ENCODE results near the gene LINGO1. TPM values are rescaled to one million over a fixed set of nuclear protein-coding genes. Genes with fewer than 3 reads are reported as not detected.

LINGO1 gene
- polyA plus RNA-seq, 3 donors = not detected

DNA sequence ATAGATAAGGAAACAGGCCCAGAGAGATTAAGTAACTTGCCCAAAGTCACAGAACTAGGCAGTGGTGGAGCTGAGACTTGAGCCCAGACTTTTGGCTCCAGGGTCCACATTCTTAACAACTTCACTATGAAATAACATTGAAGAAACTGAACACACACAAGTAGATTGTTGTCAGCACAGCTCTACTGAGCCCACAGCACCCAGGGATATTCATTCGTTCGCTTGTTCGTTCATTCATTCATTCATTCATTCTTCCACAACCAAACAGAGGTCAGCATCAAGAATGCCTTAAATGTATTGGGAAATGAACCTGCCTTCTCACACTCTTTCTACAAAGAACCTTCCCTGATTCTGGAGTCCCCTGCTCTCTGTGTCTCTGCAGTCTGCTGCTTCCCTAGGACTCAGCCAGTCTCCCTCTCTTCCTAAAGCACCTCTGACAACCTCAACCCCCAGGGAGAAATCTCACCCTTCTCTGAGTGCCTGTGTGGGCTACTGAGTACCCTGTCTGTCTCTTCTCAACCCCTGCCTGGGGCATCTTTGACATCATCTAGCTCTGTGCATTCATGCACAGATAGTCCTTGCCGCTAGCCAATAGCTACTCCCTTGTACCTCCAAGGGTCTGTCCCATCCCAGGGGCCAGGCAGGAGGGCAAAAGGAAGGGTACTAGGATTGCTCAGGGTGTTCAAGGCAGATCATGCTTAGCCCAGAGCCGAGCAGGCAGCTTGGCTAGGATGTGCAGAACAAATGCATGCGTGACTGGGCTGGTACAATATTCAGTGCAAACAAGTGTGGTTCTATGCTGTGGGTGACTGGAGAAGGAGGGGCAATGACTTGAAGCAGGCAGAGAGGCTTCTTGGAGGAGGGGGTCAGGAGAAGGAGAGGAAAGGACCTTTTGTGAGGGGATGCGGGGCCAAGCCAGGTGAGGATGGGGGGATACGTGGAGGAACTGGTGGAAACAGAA, 3.4 kb downstream of the LINGO1 start:
- no peak overlapping the region for H3K9ac ChIP-seq (ENCODE audit: insufficient read depth, low read length, poor library complexity, severe bottlenecking)
- no peaks in the 10 kb centered on the region for H4K20me1 ChIP-seq (ENCODE audit: insufficient read depth, low read length)
- H3K4me1 ChIP-seq (ENCODE audit: control insufficient read depth in 1 of 2, insufficient read depth in 2 of 2, low read length in 2 of 2) = peaks cover 5 to 20% of the 10 kb centered on the region in 2 donors
- DNase-seq = no peak
- peaks cover 35 to 65% (median 56%) of the 10 kb centered on the region in 3 donors for H3K27me3 Mint-ChIP-seq (ENCODE audit: low read depth in 3 of 3)
- peaks cover 0 to 9% (median 2%) of the 10 kb centered on the region in 7 donors for H3K9me3 Mint-ChIP-seq
- H3K4me1 Mint-ChIP-seq = peaks cover 10% of the 10 kb centered on the region
- H2AFZ ChIP-seq (ENCODE audit: insufficient read depth, low read depth, low read length, poor library complexity, severe bottlenecking) = no peak overlapping the region
- H3K27ac ChIP-seq (ENCODE audit: low read depth in 1 of 2, low read length in 2 of 2) = no peak overlapping the region
- H3K4me3 Mint-ChIP-seq = peak overlapping the region in 1 of 2 donors; percentile 48
- 74% methylated on average over 3 of the region's 8 CpGs for WGBS (ENCODE audit: insufficient coverage)
- no peak overlapping the region for H3K4me2 ChIP-seq (replicated peaks; ENCODE audit: extremely low read depth, low read length, poor library complexity, severe bottlenecking)
- H3K9me3 ChIP-seq (replicated peaks in 1 of 2; ENCODE audit: control insufficient read depth in 1 of 2, insufficient read depth in 1 of 2, low read length in 2 of 2) = peaks cover 0 to 16% of the 10 kb centered on the region in 2 donors
- intact Hi-C loops (cut with micrococcal nuclease) = no loop called here
- peaks cover 0 to 2% of the 10 kb centered on the region in 2 donors for H3K36me3 Mint-ChIP-seq
- H3K79me2 ChIP-seq (ENCODE audit: insufficient read depth, low read length) = no peaks in the 10 kb centered on the region
- TF ChIP-seq, protein P1, sequence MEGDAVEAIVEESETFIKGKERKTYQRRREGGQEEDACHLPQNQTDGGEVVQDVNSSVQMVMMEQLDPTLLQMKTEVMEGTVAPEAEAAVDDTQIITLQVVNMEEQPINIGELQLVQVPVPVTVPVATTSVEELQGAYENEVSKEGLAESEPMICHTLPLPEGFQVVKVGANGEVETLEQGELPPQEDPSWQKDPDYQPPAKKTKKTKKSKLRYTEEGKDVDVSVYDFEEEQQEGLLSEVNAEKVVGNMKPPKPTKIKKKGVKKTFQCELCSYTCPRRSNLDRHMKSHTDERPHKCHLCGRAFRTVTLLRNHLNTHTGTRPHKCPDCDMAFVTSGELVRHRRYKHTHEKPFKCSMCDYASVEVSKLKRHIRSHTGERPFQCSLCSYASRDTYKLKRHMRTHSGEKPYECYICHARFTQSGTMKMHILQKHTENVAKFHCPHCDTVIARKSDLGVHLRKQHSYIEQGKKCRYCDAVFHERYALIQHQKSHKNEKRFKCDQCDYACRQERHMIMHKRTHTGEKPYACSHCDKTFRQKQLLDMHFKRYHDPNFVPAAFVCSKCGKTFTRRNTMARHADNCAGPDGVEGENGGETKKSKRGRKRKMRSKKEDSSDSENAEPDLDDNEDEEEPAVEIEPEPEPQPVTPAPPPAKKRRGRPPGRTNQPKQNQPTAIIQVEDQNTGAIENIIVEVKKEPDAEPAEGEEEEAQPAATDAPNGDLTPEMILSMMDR (IDR thresholded peaks at IDR 0.05) = no peak
- no peak overlapping the region for H3K4me3 ChIP-seq (replicated peaks in 1 of 3; ENCODE audit: low read depth in 2 of 3, low read length in 3 of 3)
- H3K27me3 ChIP-seq (ENCODE audit: control insufficient read depth in 2 of 2, insufficient read depth in 2 of 2, low read length in 2 of 2) = peaks cover 24 to 50% of the 10 kb centered on the region in 2 donors
- no peaks in the 10 kb centered on the region for H3K36me3 ChIP-seq (replicated peaks in 1 of 2; ENCODE audit: control insufficient read depth in 1 of 2, insufficient read depth in 2 of 2, low read length in 2 of 2)
- no peak overlapping the region for H3K27ac Mint-ChIP-seq

DNA sequence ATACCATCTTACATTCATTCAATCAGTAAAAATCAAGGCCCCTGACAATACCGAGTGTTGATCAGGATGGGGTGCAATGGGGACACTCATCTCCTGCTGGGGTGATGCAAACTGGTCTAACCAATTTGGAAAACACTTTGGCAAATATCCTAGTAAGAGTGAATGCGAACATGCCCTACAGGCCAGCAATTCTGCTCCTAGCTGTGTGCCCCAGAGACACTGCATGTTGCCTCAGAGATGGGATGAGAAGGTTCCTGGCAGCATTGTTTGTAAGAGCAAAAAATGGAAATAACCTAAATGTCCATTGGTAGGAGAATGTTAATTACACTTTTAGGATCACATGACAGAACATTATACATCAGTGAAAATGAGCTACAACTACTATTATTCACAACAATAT, 4.7 kb downstream of the LINGO1 start:
- WGBS (ENCODE audit: insufficient coverage) = 100% methylated on average over 1 of the region's 2 CpGs
- Mint-ChIP-seq H3K9me3 (peaks cover 0 to 5% (median 2%) of the 10 kb centered on the region in 7 donors), H3K27ac (no peak overlapping the region), H3K4me3 (no peak overlapping the region), H3K27me3 (ENCODE audit: low read depth in 3 of 3) (peaks cover 26 to 54% (median 47%) of the 10 kb centered on the region in 3 donors), H3K4me1 (no peaks in the 10 kb centered on the region), H3K36me3 (no peaks in the 10 kb centered on the region)
- H4K20me1 ChIP-seq (ENCODE audit: insufficient read depth, low read length) = no peaks in the 10 kb centered on the region
- peaks cover 18 to 37% of the 10 kb centered on the region in 2 donors for H3K27me3 ChIP-seq (ENCODE audit: control insufficient read depth in 2 of 2, insufficient read depth in 2 of 2, low read length in 2 of 2)
- no peaks in the 10 kb centered on the region for H3K36me3 ChIP-seq (replicated peaks in 1 of 2; ENCODE audit: control insufficient read depth in 1 of 2, insufficient read depth in 2 of 2, low read length in 2 of 2)
- no peak overlapping the region for H3K27ac ChIP-seq (ENCODE audit: low read depth in 1 of 2, low read length in 2 of 2)
- peaks cover 0 to 10% of the 10 kb centered on the region in 2 donors for H3K4me1 ChIP-seq (ENCODE audit: control insufficient read depth in 1 of 2, insufficient read depth in 2 of 2, low read length in 2 of 2)
- no peak for DNase-seq
- peaks cover 0 to 16% of the 10 kb centered on the region in 2 donors for H3K9me3 ChIP-seq (replicated peaks in 1 of 2; ENCODE audit: control insufficient read depth in 1 of 2, insufficient read depth in 1 of 2, low read length in 2 of 2)
- H3K4me2 ChIP-seq (replicated peaks; ENCODE audit: extremely low read depth, low read length, poor library complexity, severe bottlenecking) = no peak overlapping the region
- intact Hi-C loops (cut with micrococcal nuclease) = no loop called here
- no peak overlapping the region for H3K9ac ChIP-seq (ENCODE audit: insufficient read depth, low read length, poor library complexity, severe bottlenecking)
- TF ChIP-seq, protein P1 (IDR thresholded peaks at IDR 0.05) = no peak
- H2AFZ ChIP-seq (ENCODE audit: insufficient read depth, low read depth, low read length, poor library complexity, severe bottlenecking) = no peak overlapping the region
- H3K4me3 ChIP-seq (replicated peaks in 1 of 3; ENCODE audit: low read depth in 2 of 3, low read length in 3 of 3) = no peak overlapping the region
- H3K79me2 ChIP-seq (ENCODE audit: insufficient read depth, low read length) = no peaks in the 10 kb centered on the region

Measured in CD14-positive monocyte (primary cell).